Subcutaneous adipose tissue (tissue), 4 donors: ENCODE results near the gene TENT4B. TPM values are rescaled to one million over a fixed set of nuclear protein-coding genes. Genes with fewer than 3 reads are reported as not detected.

Source experiments
- total RNA-seq, 4 donors: library from RNA; depleted of rRNA; stranded (reverse); fragments of >200 nt; gene quantifications; one replicate each; pipeline ENCODE4 v1.1.0, GENCODE V29; 2016
- TF ChIP-seq, protein P1 (sequence below): fragments of 450-650 bp; IDR thresholded peaks from one replicate; pipeline ENCODE4 v1.5.1; 2016; ENCODE audit warnings: low read depth, mild to moderate bottlenecking, control low read depth, antibody characterized with exemption, moderate library complexity

TENT4B gene
- total RNA-seq, 4 donors from 2014 or later: 12.4 to 14.3 (median 13.2) TPM

DNA sequence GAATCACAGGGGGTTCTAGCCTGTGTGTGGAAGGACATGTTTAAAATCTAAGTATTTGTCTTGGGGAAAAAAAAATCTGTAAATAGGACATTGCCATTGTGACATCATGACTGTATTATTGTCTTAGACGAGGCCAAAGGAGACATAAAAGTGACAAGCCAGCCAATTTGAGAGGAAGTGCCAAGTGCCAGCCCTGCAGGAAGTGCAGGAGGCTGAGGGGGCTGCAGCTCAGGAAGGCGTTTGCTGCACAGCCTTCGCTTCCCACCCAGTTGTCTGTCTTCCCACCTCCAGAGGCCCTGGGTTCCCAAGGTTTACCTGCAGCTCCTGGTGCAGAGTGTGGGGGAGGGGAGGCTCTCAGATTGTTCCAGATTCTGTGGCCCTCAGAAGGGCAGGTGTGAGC, 114.5 kb downstream of the TENT4B start:
- TF ChIP-seq, protein P1, sequence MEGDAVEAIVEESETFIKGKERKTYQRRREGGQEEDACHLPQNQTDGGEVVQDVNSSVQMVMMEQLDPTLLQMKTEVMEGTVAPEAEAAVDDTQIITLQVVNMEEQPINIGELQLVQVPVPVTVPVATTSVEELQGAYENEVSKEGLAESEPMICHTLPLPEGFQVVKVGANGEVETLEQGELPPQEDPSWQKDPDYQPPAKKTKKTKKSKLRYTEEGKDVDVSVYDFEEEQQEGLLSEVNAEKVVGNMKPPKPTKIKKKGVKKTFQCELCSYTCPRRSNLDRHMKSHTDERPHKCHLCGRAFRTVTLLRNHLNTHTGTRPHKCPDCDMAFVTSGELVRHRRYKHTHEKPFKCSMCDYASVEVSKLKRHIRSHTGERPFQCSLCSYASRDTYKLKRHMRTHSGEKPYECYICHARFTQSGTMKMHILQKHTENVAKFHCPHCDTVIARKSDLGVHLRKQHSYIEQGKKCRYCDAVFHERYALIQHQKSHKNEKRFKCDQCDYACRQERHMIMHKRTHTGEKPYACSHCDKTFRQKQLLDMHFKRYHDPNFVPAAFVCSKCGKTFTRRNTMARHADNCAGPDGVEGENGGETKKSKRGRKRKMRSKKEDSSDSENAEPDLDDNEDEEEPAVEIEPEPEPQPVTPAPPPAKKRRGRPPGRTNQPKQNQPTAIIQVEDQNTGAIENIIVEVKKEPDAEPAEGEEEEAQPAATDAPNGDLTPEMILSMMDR: no peak

DNA sequence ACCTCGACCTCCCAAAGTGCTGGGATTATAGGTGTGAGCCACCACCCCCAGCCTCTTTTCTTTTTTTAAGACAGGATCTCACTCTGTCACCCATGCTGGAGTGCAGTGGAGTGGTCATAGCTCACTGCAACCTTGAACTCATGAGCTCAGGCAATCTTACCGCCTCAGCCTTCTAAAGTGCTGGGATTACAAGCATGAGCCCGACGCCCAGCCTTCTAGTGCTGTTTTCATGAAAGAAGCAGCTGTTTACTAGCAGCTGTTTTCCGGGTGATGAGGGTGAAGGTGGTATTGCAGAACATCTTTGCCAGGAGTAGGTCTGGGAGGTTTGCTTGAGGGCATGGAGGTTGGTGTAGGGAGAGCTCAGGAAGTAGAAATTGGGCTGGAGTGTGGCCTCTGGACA, 115.2 kb downstream of the TENT4B start:
- TF ChIP-seq, protein P1: no peak

DNA sequence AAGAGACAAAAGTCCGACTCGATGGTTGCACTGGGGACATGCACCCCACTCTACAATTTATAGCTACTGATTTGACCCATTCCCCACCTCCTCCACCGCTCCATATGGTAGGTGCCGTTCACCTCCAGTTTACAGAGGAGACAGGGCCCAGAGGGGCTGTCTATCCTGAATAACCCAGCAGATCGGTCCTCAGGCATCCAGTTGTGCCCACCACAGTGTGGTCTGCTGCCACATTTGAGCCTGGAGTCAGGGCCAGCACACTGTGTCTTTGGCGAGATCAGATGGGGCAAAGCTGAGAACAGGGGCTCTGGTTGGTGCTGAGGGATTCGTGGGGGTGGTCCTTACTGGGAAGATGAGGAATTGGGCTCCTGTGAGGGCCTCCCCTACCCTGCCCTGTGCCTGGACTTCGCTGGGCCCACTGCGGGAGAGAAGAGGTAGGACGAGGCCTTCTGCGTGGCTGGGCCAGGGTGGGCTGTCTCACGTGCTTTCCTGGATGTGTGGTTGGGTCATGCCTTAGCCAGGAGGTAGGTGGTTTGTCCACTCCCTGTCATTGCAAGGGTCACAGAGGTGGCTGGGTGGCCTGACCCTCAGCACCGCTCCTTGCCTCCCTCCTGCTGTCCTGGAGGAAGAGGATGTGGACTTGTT, 116.1 kb downstream of the TENT4B start:
- TF ChIP-seq, protein P1: no peak

DNA sequence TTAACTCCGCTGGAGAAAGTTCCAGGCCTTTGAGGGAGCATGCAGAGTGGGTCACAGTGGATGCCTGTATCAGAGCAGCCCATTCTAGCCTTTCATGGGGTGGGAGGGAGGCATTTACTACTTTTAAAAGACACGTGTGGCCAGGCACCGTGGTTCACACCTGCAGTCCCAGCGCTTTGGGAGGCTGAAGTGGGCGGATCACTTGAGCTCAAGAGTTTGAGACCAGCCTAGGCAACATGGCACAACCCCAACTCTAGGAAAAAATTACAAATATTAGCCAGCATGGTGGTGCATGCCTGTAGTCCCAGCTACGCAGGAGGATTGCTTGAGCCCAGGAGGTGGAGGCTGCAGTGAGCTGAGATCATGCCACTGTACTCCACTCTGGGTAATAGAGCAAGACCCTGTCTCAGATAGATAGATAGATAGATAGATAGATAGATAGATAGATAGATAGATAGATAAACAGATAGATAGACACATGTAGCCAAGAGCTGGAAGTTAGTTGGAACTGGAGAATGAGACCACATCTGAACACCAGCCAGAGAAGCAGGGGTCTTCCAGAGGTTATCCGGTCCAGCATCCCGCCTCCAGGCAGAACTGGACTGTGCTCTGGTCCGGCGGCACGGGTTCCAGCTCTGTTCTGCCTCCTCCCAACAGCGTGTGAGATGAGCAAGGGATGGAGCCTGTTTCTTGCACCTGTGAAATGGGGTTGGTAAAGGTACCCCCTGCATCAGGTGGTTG, 116.8 kb downstream of the TENT4B start:
- TF ChIP-seq, protein P1: no peak

DNA sequence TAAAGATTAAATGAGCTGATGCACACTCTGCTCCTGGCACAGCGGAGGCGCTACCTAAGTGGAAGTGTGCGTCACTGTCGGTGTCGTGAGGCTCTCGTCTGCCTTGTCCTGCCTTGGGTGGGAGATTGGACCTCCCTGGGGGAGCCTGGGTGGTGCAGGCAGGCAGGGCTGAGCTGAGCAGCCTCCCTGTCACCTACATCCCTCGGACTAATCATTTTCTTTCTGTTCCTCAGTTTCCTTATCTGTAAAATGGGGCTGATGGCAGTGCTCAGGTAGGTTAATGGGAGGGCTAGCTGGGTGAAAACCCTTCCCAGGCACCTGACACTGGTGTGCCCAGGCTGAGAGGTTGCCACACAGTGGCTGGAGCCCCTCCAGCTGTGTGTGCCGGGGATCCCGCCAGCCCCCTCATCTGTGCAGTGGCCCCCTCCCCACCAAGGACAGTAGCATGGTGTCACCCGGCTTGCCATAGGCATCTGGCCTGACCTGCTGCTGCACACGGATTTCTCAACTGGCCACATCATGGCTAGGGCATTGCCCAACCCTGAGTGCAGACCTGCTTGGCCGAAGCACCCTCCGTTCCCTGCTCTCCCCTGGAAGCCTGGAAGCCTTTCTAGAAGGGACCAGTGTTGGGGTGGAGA, 117.5 kb downstream of the TENT4B start:
- TF ChIP-seq, protein P1: no peak

DNA sequence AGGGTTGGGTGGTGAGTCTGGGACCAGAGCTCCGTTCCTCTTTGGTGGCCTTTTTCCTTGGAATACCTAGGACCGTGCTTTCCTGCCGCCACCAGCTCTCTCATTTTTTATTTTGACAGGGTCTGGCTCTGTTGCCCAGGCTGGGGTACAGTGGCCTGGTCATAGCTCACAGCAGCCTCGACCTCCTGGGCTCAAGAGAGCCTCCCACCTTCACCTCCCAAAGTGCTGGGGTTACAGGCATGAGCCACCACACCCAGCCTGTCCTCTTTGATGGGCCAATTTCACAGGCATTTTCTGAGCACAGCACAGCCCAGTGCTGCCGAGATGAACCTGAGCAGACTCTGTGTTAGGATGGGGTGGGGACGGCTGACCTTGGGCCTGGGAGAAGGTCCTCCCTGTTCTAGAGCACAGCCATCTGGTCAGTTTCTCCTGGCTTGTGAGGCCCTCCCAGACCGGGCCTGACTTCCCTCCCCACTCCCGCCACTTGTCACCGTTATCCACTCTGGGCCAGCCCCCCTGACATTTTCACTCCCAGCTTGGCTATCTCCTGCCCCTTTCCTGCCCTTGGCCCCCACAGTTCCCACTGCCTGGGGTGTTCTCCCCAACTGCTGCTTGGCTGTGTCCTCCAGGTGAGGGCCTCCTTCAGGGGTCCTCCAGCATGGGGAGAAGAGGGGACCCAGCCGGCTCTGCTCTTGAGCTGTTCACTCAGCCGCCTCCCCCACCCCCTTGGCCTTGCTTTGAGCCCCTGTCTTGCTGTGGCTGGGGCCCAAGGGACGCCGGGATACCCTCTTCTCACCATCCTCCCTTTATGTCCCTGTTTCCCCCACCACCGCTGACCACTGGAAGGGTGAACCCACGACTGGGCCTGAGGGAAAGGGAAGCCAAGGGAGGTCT, 118.3 kb downstream of the TENT4B start:
- TF ChIP-seq, protein P1: no peak
